Measurements from ENCODE around the gene MBD6.

DNA sequence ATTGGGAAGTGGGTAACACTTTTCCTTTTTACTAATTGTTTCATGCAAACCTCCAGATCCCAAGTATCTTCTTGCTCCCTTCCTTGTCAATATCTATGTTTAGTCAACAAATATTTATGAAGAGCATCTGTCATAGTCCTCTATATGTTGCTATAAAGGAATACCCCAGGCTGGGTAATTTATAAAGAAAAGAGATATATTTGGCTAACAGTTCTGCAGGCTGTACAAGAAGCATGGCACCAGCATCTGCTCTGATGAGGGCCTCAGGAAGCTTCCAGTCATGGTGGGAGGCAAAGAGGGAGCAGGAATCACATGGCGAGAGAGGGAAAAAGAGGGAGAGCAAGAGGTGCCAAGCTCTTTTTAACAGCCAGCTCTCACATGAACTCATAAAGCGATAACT lies 31.8 kb downstream of the MBD6 start:
- TF ChIP-seq, protein P1, sequence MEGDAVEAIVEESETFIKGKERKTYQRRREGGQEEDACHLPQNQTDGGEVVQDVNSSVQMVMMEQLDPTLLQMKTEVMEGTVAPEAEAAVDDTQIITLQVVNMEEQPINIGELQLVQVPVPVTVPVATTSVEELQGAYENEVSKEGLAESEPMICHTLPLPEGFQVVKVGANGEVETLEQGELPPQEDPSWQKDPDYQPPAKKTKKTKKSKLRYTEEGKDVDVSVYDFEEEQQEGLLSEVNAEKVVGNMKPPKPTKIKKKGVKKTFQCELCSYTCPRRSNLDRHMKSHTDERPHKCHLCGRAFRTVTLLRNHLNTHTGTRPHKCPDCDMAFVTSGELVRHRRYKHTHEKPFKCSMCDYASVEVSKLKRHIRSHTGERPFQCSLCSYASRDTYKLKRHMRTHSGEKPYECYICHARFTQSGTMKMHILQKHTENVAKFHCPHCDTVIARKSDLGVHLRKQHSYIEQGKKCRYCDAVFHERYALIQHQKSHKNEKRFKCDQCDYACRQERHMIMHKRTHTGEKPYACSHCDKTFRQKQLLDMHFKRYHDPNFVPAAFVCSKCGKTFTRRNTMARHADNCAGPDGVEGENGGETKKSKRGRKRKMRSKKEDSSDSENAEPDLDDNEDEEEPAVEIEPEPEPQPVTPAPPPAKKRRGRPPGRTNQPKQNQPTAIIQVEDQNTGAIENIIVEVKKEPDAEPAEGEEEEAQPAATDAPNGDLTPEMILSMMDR (IDR thresholded peaks at IDR 0.05) = no peak
- no peak for TF ChIP-seq POLR2A (IDR thresholded peaks at IDR 0.05)
